ENCODE results near the gene ZNF473.

ZNF473 gene

GRCh38 chr19:50003810-50004419 lies 21.9 kb upstream of the ZNF473 start:
- no peak for DNase-seq

- no peak for DNase-seq
Observed at GRCh38 chr19:50005428-50005827, 20.4 kb upstream of the ZNF473 start.

GRCh38 chr19:50007170-50007569 lies 18.6 kb upstream of the ZNF473 start:
- DNase-seq: no peak

GRCh38 chr19:50007947-50008346 lies 17.9 kb upstream of the ZNF473 start:
- DNase-seq: no peak

- DNase-seq: no peak
Observed at GRCh38 chr19:50008532-50008931, 17.3 kb upstream of the ZNF473 start.

GRCh38 chr19:50016225-50016807 lies 9.5 kb upstream of the ZNF473 start:
- DNase-seq: no peak

- DNase-seq: no peak
Observed at GRCh38 chr19:50020481-50020880, 5.3 kb upstream of the ZNF473 start.

GRCh38 chr19:50022823-50023222 lies 3.0 kb upstream of the ZNF473 start:
- no peak for DNase-seq

- no peak for DNase-seq
Observed at GRCh38 chr19:50024719-50025021, 1.1 kb upstream of the ZNF473 start.

GRCh38 chr19:50025022-50025793 lies 597 bp upstream of the ZNF473 start, which contains the start of gene VRK3:
Gene VRK3, minus strand, starts transcription at chr19:50025372. Its CDS starts 9,210 bp downstream, at chr19:50016162.
- DNase-seq: peak; percentile 84 to 99

GRCh38 chr19:50026550-50026906 lies 723 bp downstream of the ZNF473 start:
- no peak for DNase-seq

- DNase-seq: no peak
Observed at GRCh38 chr19:50030225-50030624, 4.4 kb downstream of the ZNF473 start.

GRCh38 chr19:50030937-50031336 lies 5.1 kb downstream of the ZNF473 start:
- DNase-seq: no peak

GRCh38 chr19:50036908-50037307 lies 11.1 kb downstream of the ZNF473 start:
- no peak for DNase-seq

GRCh38 chr19:50039968-50040367 lies 14.2 kb downstream of the ZNF473 start:
- DNase-seq: no peak

GRCh38 chr19:50040967-50041366 lies 15.2 kb downstream of the ZNF473 start:
- no peak for DNase-seq

GRCh38 chr19:50042363-50043024 lies 16.7 kb downstream of the ZNF473 start:
- no peak for DNase-seq

GRCh38 chr19:50043967-50044366 lies 18.2 kb downstream of the ZNF473 start:
- no peak for DNase-seq

GRCh38 chr19:50044922-50045321 lies 19.1 kb downstream of the ZNF473 start:
- no peak for DNase-seq

- DNase-seq: peak; percentile 23 to 41
Observed at GRCh38 chr19:50046649-50047503, 21.1 kb downstream of the ZNF473 start.

- no peak for DNase-seq
Observed at GRCh38 chr19:50047671-50048070, 21.9 kb downstream of the ZNF473 start.

- peak; percentile 12 to 43 for DNase-seq
Observed at GRCh38 chr19:50050406-50051227, 24.8 kb downstream of the ZNF473 start.
